HepG2 (cell line): ENCODE measurements around the gene SUPT6H. TPM values are rescaled to one million over a fixed set of nuclear protein-coding genes. Genes with fewer than 3 reads are reported as not detected.

ENCODE experiments used
- CENPT ChIP-seq: sonication (generic); formaldehyde crosslinking; IDR thresholded peaks from 2 replicates; pipeline ENCODE4 v1.8.0; 2022; ENCODE audit warnings: low read depth, mild to moderate bottlenecking, moderate library complexity, missing genetic modification reagents
- ELF4 ChIP-seq: sonication (generic); formaldehyde crosslinking; IDR thresholded peaks from 2 replicates; pipeline ENCODE4 v1.5.0; 2020; ENCODE audit warnings: missing genetic modification reagents, mild to moderate bottlenecking, moderate library complexity, borderline replicate concordance
- FOXJ3 ChIP-seq: sonication (generic); formaldehyde crosslinking; IDR thresholded peaks from 2 replicates; pipeline ENCODE4 v1.4.0; 2020; ENCODE audit warnings: missing genetic modification reagents, mild to moderate bottlenecking, borderline replicate concordance
- GATA4 ChIP-seq: sonication (generic); IDR thresholded peaks from 2 replicates; pipeline ENCODE4 v1.6.1; 2016; ENCODE audit warnings: antibody characterized with exemption, low read depth, borderline replicate concordance
- HNF4A ChIP-seq: sonication (generic); formaldehyde crosslinking; IDR thresholded peaks from 2 replicates; pipeline ENCODE4 v1.4.0; 2020; ENCODE audit warnings: missing genetic modification reagents
- JARID2 ChIP-seq: sonication (generic); formaldehyde crosslinking; IDR thresholded peaks from 2 replicates; pipeline ENCODE4 v1.8.1; 2023; ENCODE audit warnings: missing genetic modification reagents, inconsistent platforms; ENCODE audit not compliant: insufficient replicate concordance
- JUNB ChIP-seq: sonication (generic); formaldehyde crosslinking; IDR thresholded peaks from 2 replicates; pipeline ENCODE4 v1.8.0; 2022; ENCODE audit warnings: missing genetic modification reagents, mild to moderate bottlenecking, borderline replicate concordance
- KLF11 ChIP-seq: IDR thresholded peaks from 2 replicates; pipeline ENCODE4 v1.6.1; 2016; ENCODE audit warnings: missing compliant biosample characterization
- NCOA5 ChIP-seq: sonication (generic); formaldehyde crosslinking; IDR thresholded peaks from 2 replicates; pipeline ENCODE4 v1.4.0; 2020; ENCODE audit warnings: missing genetic modification reagents
- PHF20 ChIP-seq: sonication (generic); formaldehyde crosslinking; IDR thresholded peaks from 2 replicates; pipeline ENCODE4 v1.5.0; 2020; ENCODE audit warnings: mild to moderate bottlenecking, missing genetic modification reagents
- RARG ChIP-seq: sonication (generic); formaldehyde crosslinking; IDR thresholded peaks from 2 replicates; pipeline ENCODE4 v1.4.0; 2020; ENCODE audit warnings: low read depth, mild to moderate bottlenecking, missing genetic modification reagents
- RFXAP ChIP-seq: sonication (generic); formaldehyde crosslinking; IDR thresholded peaks from 2 replicates; pipeline ENCODE4 v1.4.0; 2020; ENCODE audit warnings: missing genetic modification reagents, borderline replicate concordance
- SKI ChIP-seq: fragments of 450-650 bp; IDR thresholded peaks from one replicate; pipeline ENCODE4 v1.6.1; 2018; ENCODE audit warnings: mild to moderate bottlenecking; ENCODE audit not compliant: partially characterized antibody
- ZFP36L2 ChIP-seq: sonication (generic); formaldehyde crosslinking; IDR thresholded peaks from 2 replicates; pipeline ENCODE4 v1.4.0; 2020; ENCODE audit warnings: missing genetic modification reagents
- ZNF224 ChIP-seq: sonication (generic); formaldehyde crosslinking; IDR thresholded peaks from 2 replicates; pipeline ENCODE4 v1.5.0; 2020; ENCODE audit warnings: mild to moderate bottlenecking, missing genetic modification reagents
- ZNF44 ChIP-seq: sonication (generic); formaldehyde crosslinking; IDR thresholded peaks from 2 replicates; pipeline ENCODE4 v1.5.1; 2020; ENCODE audit warnings: mild to moderate bottlenecking, missing genetic modification reagents
- ZNF460 ChIP-seq: sonication (generic); formaldehyde crosslinking; IDR thresholded peaks from 2 replicates; pipeline ENCODE4 v1.5.1; 2020; ENCODE audit warnings: missing genetic modification reagents, mild to moderate bottlenecking, borderline replicate concordance
- ZNF501 ChIP-seq: sonication (generic); formaldehyde crosslinking; IDR thresholded peaks from 2 replicates; pipeline ENCODE4 v1.5.1; 2020; ENCODE audit warnings: mild to moderate bottlenecking, moderate library complexity, missing genetic modification reagents
- ZNF552 ChIP-seq: sonication (generic); formaldehyde crosslinking; IDR thresholded peaks from 2 replicates; pipeline ENCODE4 v1.9.0; 2022; ENCODE audit warnings: missing genetic modification reagents, mild to moderate bottlenecking, borderline replicate concordance
- ZNF678 ChIP-seq: sonication (generic); formaldehyde crosslinking; IDR thresholded peaks from 2 replicates; pipeline ENCODE4 v1.4.0; 2020; ENCODE audit warnings: mild to moderate bottlenecking, missing genetic modification reagents
- ZNF850 ChIP-seq: sonication (generic); formaldehyde crosslinking; conservative IDR thresholded peaks from 2 replicates; pipeline ENCODE4 v1.9.0; 2021; ENCODE audit warnings: mild to moderate bottlenecking, missing genetic modification reagents
- polyA plus RNA-seq, 8 experiments: library from polyadenylated mRNA; depleted of rRNA in 3 of 8; stranded (reverse) in 7 of 8; unstranded in 1 of 8; fragments of >200 nt; fragmentation: Illumina TruSeq in 4 of 8; extraction: Trizol in 4 of 8; gene quantifications; 2 replicates each; pipeline versions ENCODE4 v1.2.1 to v1.2.3, GENCODE V29; 2011 to 2016; ENCODE audit warnings: low read depth in 4 of 8, missing spikeins in 1 of 8, mixed read lengths in 1 of 8; ENCODE audit not compliant: insufficient read depth in 1 of 8
- total RNA-seq, 5 experiments: library from RNA; depleted of rRNA; stranded (reverse); fragments of >200 nt; fragmentation: Illumina TruSeq; extraction: Trizol; gene quantifications; 2 replicates each; pipeline ENCODE4 v1.2.3, GENCODE V29; 2016; ENCODE audit warnings: low read depth in 1 of 5
- TF ChIP-seq, protein P1 (sequence below): sonication (generic); formaldehyde crosslinking; conservative IDR thresholded peaks from 2 replicates; pipeline ENCODE4 v1.8.1; 2023; ENCODE audit warnings: missing genetic modification reagents
- TF ChIP-seq, protein P2 (sequence below): sonication (generic); formaldehyde crosslinking; IDR thresholded peaks from 2 replicates; pipeline ENCODE4 v1.5.1; 2020; ENCODE audit warnings: mild to moderate bottlenecking, moderate library complexity, missing genetic modification reagents
- TF ChIP-seq, protein P3 (sequence below): sonication (generic); formaldehyde crosslinking; IDR thresholded peaks from 2 replicates; pipeline ENCODE4 v1.4.0; 2020; ENCODE audit warnings: missing genetic modification reagents
- TF ChIP-seq, protein P4 (sequence below): IDR thresholded peaks from 2 replicates; pipeline ENCODE4 v1.6.1; 2016; ENCODE audit warnings: missing biosample characterization, missing genetic modification reagents, low read depth

The SUPT6H gene
- total and polyA plus RNA-seq, 2 of the 13 experiments (the other 11 are each of a cell fraction or from before 2014, with no cell fraction given): 32.7 to 39.9 TPM

DNA sequence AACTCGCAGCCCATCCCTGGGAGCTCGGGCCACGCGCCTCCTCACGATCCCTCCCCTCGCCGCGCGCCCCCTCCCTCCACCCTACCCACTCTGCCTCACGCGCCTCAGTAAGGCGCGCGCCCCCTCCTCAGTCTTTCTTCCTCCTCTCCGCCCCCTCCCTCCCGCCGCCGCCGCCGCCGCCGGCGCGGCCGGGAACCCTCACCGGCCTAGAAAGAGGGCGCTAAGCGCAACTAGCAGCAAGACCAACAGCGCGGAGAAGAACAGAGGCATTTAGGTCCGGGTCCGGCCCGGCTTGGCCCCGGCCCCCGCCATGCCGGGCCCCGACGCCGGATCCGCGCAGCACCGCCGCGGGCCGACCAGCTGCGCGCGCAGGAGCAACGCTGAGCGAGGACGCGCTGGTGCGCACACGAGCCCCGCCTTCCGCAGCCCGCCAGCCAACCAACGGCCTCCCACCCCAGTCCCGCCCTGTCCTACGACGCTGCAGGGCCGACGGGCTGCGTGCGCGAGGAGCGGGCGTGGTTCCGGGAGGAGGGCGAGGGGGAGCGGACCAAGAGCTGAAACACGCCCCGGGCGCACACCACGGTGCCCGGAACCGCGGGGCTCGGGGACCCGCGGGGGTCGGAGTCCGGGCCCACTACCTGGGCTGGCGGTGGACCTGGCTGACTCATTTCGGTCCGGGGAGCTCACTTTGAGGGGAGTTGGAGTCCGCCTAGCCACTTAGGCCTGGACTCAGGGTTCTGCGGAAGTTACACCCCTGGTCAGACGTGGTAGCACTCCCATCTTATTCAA lies 17.0 kb upstream of the SUPT6H start, which contains the start of gene BLTP2 (continued):
- TF ChIP-seq, protein P1, sequence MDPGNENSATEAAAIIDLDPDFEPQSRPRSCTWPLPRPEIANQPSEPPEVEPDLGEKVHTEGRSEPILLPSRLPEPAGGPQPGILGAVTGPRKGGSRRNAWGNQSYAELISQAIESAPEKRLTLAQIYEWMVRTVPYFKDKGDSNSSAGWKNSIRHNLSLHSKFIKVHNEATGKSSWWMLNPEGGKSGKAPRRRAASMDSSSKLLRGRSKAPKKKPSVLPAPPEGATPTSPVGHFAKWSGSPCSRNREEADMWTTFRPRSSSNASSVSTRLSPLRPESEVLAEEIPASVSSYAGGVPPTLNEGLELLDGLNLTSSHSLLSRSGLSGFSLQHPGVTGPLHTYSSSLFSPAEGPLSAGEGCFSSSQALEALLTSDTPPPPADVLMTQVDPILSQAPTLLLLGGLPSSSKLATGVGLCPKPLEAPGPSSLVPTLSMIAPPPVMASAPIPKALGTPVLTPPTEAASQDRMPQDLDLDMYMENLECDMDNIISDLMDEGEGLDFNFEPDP (CRISPR knock-in tag): no peak
- TF ChIP-seq RARG (CRISPR knock-in tag) (0 out of 2 replicates have a peak, but pooled peaks have one; percentile 55), JARID2 (CRISPR knock-in tag) (no peak), ELF4 (CRISPR knock-in tag) (no peak), FOXJ3 (no peak), ZNF501 (CRISPR knock-in tag) (peak; percentile 84), CENPT (CRISPR knock-in tag) (no peak), ZNF678 (CRISPR knock-in tag) (0 out of 2 replicates have a peak, but pooled peaks have one; percentile 43), RFXAP (CRISPR knock-in tag) (no peak), SKI (no peak), PHF20 (CRISPR knock-in tag) (peak; percentile 81), ZNF460 (CRISPR knock-in tag) (no peak), JUNB (CRISPR knock-in tag) (no peak), ZNF850 (no peak), ZNF44 (no peak), ZNF224 (CRISPR knock-in tag) (no peak), ZFP36L2 (no peak), NCOA5 (CRISPR knock-in tag) (no peak), GATA4 (no peak), ZNF552 (CRISPR knock-in tag) (peak; percentile 50; the same call in 1 of the 2 replicates), HNF4A (peak; percentile 28; the same call in 1 of the 2 replicates), KLF11 (CRISPR knock-in tag) (no peak)
- TF ChIP-seq, protein P2, sequence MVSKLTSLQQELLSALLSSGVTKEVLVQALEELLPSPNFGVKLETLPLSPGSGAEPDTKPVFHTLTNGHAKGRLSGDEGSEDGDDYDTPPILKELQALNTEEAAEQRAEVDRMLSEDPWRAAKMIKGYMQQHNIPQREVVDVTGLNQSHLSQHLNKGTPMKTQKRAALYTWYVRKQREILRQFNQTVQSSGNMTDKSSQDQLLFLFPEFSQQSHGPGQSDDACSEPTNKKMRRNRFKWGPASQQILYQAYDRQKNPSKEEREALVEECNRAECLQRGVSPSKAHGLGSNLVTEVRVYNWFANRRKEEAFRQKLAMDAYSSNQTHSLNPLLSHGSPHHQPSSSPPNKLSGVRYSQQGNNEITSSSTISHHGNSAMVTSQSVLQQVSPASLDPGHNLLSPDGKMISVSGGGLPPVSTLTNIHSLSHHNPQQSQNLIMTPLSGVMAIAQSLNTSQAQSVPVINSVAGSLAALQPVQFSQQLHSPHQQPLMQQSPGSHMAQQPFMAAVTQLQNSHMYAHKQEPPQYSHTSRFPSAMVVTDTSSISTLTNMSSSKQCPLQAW (CRISPR knock-in tag): peak; percentile 61; the same call in 1 of the 2 replicates
- TF ChIP-seq, protein P3, sequence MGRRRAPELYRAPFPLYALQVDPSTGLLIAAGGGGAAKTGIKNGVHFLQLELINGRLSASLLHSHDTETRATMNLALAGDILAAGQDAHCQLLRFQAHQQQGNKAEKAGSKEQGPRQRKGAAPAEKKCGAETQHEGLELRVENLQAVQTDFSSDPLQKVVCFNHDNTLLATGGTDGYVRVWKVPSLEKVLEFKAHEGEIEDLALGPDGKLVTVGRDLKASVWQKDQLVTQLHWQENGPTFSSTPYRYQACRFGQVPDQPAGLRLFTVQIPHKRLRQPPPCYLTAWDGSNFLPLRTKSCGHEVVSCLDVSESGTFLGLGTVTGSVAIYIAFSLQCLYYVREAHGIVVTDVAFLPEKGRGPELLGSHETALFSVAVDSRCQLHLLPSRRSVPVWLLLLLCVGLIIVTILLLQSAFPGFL (CRISPR knock-in tag): no peak
- TF ChIP-seq, protein P4, sequence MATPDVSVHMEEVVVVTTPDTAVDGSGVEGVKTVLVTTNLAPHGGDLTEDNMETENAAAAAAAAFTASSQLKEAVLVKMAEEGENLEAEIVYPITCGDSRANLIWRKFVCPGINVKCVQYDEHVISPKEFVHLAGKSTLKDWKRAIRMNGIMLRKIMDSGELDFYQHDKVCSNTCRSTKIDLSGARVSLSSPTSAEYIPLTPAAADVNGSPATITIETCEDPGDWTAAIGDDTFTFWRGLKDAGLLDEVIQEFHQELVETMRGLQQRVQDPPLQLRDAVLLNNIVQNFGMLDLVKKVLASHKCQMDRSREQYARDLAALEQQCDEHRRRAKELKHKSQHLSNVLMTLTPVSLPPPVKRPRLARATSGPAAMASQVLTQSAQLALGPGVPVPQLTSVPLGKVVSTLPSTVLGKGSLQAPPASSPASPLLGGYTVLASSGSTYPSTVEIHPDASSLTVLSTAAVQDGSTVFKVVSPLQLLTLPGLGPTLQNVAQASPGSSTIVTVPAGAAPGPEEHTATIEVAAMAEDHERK (CRISPR knock-in tag): peak; percentile 86
